Measurements from ENCODE around the gene SV2C.
A peak's percentile ranks its signal among the peaks of the same experiment; 100 is the strongest.

SV2C gene

DNA sequence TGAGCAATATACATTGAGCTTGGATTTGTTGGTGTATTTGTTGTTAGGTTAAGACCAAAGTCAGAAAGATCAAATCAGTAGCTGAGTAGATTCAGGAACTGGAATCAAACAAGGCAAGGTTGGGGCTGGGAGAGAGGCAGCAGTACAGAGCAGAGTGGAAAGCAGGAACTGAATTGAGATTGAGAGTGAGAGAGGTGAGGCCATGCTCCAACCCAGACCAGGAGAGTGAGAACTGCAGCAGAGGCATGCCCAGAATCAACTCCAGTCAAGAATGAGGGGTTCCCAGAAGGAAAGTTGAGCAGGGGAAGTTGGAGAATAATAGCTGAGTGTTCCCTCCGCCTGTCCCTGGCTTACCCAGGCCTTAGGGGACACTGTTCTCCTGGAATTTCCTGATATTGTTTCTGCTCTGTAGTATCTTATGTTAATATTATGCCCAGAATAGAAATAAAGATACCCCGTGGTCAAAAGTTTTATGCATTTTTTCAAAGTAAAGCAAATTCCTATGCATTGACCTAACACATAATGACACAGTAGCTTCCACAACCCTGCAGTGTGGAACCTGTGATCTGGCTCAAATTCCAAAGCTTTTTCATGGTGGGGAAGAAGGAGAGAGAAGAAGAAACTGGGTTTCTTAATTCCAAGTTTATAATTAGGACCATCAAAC, 82.7 kb downstream of the SV2C start:
- no peak for DNase-seq (ENCODE audit: low spot score)

DNA sequence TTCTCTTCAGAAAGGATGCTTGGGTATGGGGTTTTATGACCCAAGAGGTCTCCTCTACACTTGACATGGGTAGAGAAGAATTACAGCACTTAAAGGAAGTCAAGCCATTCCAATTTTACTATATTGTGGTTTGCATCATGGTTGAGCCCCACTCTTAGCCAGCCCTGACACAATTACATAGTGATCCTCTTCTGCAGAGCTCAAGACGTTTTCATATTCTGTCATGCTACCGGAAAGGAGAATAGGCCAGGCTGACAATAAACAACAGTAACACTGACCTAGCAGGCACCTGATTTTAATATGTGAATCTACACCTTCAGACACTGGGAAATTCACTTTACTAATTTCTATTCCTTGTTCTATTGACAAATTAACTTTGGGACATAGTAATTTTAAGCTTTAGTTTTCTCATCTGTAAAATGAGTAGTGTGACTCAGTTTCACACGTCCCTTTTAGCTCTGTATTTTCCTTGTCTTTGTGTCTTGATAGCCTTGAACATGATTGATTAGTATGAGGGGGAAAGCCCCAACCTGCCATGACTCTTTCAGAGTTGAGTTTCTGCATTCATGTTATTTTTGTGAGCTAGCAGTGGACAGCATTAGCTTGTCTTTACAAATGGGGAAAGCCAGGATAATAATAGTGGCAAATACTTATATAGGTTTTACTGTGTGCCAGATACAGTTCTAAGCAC, 83.8 kb downstream of the SV2C start:
- DNase-seq (ENCODE audit: low spot score): no peak

DNA sequence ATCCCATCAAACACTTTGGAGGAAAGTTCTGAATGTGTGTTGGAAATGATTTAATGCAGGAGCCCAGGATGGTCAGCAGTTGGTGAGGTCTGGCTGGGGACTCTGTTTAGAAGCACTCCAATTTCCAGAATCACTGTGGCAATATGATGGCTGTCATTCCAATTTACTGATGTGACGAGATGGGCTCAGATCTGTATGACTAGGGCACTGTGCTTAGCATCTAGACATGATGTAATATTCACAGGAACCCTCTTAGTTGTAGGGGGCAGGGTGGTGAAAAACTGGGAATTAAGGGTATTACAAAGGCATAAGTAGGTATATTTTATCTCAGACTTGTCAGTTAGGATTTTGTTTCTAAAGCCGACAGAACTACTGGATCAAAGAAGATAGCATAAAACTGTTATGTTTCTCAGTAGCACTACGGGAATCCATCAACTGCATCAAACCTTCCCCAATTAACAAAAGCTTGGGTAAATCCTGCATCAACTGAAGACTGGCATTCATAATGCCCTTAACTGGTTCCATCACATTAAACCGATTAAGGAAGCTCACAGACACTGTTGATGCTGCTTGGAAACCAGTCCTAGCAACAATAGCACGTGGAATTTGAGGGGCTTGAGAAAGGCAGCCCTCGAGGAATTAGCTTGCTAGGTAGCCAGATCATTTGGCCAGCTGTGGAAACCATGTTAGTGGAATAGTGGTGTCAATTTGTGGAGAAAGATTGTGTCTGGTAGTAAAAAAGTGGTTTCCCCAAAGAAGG, 86.1 kb downstream of the SV2C start:
- peak; percentile 73 for DNase-seq (ENCODE audit: low spot score)

- no peak for DNase-seq (ENCODE audit: low spot score)
Measured at GRCh38 chr5:76174101-76174500, 90.9 kb downstream of the SV2C start.

GRCh38 chr5:76175051-76175666, 92.0 kb downstream of the SV2C start:
- peak; percentile 65 for DNase-seq (ENCODE audit: low spot score)

DNA sequence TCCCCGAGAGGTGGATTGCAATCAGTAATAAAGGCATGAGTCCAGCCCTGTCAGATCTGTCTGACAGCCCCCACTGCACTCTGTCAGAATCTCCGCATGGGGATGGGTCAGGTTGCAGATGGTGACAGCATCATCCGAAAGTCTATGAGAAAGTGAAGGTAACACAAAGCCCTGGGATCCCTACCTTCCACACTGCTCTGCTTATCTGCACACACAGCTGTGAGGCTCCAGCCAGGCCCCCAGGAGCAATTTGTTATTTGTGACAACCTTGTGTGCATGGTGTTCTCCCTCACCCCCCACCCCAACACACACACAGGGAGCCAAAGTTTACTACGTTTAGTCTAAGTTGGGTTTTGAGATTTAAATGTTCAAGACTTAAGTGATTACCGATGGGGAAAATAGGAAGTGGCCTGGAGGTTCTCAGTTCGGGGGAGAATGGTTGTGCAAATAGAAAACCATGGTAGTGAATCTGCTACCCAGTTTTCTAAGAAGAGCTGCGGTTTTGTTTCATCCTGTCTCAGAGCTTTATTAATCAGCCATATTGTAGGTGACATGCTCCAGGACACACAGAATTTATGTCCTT, 92.7 kb downstream of the SV2C start:
- DNase-seq (ENCODE audit: low spot score): no peak

DNA sequence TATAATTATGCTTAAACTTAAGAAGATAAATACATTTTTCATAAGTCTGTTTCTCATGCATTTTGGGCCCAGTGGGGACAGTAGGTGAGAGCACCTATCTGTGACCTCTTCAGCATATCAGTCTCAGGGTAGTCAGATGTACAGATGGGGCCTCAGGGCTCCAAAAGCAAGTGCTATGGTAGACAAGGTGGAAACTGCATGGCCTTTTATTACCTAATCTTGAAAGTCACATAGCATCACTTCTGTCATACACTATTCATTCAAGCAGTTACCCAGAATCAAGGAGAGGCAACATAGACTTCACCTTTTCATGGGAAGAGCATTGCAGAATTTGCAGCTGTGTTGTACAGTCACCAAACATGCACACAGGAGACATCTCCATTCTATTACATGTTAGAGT, 94.8 kb downstream of the SV2C start:
- no peak for DNase-seq (ENCODE audit: low spot score)

- no peak for DNase-seq (ENCODE audit: low spot score)
Measured at GRCh38 chr5:76178913-76179312, 95.7 kb downstream of the SV2C start.

GRCh38 chr5:76180814-76181805, 97.9 kb downstream of the SV2C start:
- DNase-seq (ENCODE audit: low spot score): no peak

DNA sequence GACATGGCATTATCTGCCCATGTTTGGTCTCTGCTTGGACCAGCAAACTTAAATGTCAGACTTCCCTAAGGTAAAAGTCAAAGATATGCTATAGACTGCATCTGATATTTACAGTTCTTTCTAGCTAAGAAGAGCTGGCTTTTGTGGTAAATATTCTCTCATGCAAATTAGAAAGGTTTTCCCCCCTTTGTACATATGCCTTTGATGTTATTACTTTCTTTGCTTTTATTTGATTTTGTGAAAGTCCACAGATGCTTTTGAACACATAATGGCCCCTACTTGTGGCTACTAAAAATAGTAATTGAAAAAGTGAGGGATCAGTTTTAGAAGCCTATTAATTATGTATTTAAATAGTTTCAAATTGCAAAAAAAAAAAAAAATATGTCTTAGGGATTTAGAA, 104.2 kb downstream of the SV2C start:
- no peak for DNase-seq (ENCODE audit: low spot score)

GRCh38 chr5:76190356-76190755, 107.2 kb downstream of the SV2C start:
- DNase-seq (ENCODE audit: low spot score): no peak

DNA sequence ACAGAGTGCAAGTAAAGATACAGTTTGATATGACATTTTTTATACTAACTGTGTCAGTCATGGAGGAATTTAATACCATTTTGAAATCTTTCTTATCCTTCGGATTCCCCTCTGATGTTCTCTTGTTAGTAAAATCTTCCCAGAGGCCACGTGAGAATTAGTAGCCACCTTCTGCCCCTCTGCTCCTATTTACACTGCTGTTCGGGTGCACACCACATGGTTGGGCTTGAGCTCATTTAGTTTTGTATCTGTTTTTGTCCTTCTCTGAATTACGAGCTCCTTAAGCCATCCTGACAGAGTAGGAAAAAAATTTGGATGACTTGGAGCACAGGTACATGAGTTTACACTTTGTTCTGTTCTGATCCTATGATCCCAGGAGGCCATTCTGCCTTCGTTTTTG, 109.7 kb downstream of the SV2C start:
- peak; percentile 33 for DNase-seq (ENCODE audit: low spot score)

DNA sequence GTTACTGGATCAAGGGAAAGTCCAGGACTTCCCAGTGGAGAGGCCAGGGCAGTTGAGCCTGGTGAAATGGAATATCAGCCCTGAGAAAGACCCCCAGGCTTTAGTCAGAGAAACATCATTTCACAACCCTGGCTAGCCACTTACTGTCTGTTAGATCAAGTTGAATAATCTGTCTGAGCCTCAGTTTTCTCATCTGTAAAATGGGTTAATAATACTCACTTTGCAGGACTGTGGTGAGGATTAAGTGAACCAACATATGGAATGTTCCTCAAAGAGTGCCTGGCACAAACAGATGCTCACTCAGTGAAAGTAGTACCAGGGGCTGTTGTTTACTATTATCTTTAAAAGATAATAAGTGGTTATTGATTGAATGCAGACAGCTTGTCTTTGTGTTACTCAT, 110.5 kb downstream of the SV2C start:
- DNase-seq (ENCODE audit: low spot score): no peak

DNA sequence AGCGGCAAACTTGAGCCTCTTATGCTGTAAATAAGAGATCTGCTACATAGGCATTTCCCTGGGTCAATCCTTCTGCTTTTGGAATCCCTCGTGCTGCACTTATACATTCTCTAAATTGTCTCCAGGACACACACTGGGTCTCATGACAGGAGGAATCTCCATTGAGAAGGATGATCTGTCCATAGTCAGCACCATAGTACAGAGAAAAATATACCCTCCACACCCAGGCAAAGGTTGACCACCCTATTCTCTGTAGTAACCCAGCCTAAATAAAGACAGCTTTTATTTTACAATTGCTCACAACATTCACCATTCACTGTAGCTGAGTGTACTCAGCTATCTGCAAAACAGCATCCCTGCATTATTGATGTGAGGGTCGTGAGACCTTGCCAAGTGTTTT, 111.2 kb downstream of the SV2C start:
- DNase-seq (ENCODE audit: low spot score): no peak

DNA sequence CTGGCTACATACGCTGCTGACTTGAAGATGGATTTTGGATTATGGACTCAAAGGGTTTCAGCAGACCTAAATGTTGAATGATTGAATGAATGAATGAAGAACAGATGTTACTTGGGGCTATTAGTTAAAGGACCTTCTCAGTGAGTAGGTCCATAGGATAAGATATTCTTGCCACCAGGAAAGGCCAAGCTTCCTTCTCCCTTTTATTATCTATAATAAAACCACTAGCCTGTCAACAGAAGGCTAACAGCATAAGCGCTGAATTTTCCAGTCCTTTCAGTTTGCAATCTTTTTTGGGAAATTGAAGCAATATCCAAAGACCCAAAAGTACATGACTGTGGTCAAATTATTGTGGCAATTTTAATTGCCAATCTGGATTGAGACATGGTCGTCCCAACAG, 113.3 kb downstream of the SV2C start:
- DNase-seq (ENCODE audit: low spot score): no peak

- no peak for DNase-seq (ENCODE audit: low spot score)
Measured at GRCh38 chr5:76196886-76197489, 113.8 kb downstream of the SV2C start.

DNA sequence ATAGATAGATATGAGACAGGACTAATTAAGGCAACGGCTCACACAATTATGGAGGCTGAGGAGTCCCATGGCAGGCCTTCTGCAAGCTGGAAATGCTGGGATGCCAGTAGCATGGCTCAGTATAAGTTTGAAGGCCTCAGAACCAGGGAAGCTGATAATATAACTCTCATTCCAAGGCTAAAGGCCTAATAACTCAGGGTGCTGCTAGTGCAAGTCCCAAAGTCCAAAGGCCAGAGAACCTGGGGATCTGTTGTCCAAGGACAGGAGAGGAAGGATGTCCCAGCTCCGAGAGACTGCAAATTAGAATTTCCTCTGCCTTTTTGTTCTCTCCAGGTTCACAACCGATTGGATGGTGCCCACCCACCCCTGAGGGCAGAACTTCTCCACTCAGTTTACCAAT, 114.5 kb downstream of the SV2C start:
- DNase-seq (ENCODE audit: low spot score): no peak

DNA sequence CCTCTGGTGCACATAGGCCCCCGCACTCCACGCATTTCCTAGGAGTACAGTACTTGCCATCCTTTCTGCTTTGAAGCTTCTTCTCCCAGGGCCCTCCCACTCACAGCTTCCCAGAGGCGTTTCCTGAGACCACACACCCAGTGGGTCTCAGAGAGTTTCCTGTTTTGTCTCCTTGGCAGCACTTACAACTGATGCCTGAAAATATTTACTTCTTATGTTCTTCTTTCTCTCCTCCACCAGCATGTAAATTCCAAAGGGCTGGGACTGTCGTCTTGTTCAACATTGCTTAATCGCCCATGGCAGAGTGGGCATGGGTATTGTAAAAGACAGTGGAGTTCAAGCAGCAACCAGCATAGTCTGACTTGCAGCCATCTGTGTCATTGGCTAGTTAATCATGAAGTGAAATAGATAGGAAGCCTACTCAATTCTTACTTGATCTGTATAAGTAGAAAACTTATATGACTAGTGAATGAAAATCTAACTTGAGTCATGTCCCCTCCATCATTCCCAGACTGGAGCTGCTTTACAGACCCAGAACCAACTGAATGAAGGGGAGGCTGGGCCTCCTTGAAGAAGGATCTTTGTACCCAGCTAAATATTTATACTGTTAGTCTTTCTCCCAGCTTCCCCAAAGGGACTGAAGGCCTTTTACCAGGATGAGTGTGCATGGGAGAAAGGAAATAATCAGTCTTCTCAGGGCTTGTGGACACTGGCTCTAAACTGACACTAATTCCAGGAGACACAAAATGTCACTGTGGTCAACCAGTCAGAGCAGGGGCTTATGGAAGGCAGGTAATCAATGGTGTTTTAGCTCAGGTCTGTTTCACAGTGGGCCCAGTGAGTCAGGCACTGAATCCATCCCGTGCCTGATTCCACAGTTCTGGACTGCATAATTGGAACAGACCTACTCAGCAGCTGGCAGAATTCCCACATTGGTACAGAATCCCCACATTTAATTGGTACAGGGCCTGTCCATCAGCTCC, 116.4 kb downstream of the SV2C start:
- DNase-seq (ENCODE audit: low spot score): no peak

- no peak for DNase-seq (ENCODE audit: low spot score)
Measured at GRCh38 chr5:76202182-76202581, 119.0 kb downstream of the SV2C start.

- DNase-seq (ENCODE audit: low spot score): peak; percentile 33
Measured at GRCh38 chr5:76204191-76204590, 121.0 kb downstream of the SV2C start.
